WI38 (cell line): Measurements from ENCODE around the gene CORO6.

Experiments used
- H3K4me3 ChIP-seq: 2 replicates; pipeline ENCODE4 v1.5.1; 2011; ENCODE audit warnings: low read depth, mild to moderate bottlenecking, control low read depth, low read length
- CTCF ChIP-seq: IDR thresholded peaks from 2 replicates; pipeline ENCODE4 v1.5.1; 2012; ENCODE audit warnings: low read depth, mild to moderate bottlenecking, control low read depth, low read length

Gene CORO6

GRCh38 chr17:29573871-29574731 lies 48.6 kb downstream of the CORO6 start:
- H3K4me3 ChIP-seq: no peak overlapping the region
- no peak for TF ChIP-seq CTCF

GRCh38 chr17:29573558-29573869 lies 49.2 kb downstream of the CORO6 start:
- TF ChIP-seq CTCF: no peak
- no peak overlapping the region for H3K4me3 ChIP-seq

GRCh38 chr17:29572691-29573557 lies 49.8 kb downstream of the CORO6 start:
- TF ChIP-seq CTCF: peak; percentile 32; the same call in 1 of the 2 replicates

GRCh38 chr17:29571883-29572681 lies 50.6 kb downstream of the CORO6 start:
- H3K4me3 ChIP-seq: no peak overlapping the region
- no peak for TF ChIP-seq CTCF

More at GRCh38 chr17:29572691-29573557, 49.8 kb downstream of the CORO6 start:
- H3K4me3 ChIP-seq: no peak overlapping the region

GRCh38 chr17:29571486-29571882 lies 51.2 kb downstream of the CORO6 start:
- TF ChIP-seq CTCF: no peak
- no peak overlapping the region for H3K4me3 ChIP-seq

GRCh38 chr17:29570521-29570920 lies 52.2 kb downstream of the CORO6 start:
- no peak overlapping the region for H3K4me3 ChIP-seq
- no peak for TF ChIP-seq CTCF
